ENCODE data around the gene C16orf78. TPM values are rescaled to one million over a fixed set of nuclear protein-coding genes. Genes with fewer than 3 reads are reported as not detected.

Gene C16orf78, protein sequence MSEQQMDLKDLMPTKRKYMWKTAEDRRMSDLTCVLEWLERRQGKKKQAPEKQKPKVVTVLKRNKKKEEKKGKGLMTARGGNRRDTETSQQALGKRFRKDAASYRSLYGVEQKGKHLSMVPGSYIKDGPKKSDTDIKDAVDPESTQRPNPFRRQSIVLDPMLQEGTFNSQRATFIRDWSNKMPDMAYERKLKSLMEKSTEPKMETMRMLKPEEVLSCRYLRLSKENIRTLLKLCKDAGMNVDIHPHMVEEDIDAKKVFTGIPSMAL
- not detected for total RNA-seq (2021; fragmentation: NEBNext Ultra II Directional; extraction: Animal tissue kit (Norgen Biotek cat#: 25700))
- long read RNA-seq: 0 reads

DNA sequence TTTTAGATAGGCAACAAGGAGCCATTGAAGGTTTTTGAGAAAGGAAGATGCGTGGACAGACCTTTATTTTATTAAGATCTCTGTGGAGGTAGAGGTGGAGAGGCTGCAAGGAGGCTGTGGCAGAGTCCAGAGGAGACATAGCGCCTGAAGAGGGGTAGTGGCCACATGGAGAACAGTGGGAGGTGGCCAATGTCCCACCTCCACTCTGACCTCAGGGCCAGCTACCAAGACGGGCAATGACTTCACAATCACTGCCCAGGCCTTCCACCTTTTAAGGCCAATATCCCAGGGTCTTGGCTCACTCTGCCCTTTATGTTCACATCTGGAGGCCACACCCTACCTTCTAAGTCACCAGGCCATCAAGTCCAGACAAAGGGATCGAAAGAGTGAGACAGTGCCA lies at the start of gene C16orf78:
Gene C16orf78, plus strand, starts transcription at position 301 of the 400 bp plus-strand sequence. CDS start 136 bp downstream, outside the sequence.
- Mint-ChIP-seq H3K27me3 (ENCODE audit: insufficient read depth) (0 out of 2 replicates have a peak, but pooled peaks cover 2% of the 10 kb centered on the region), H3K36me3 (ENCODE audit: low read depth) (no peaks in the 10 kb centered on the region; the same call in 1 of the 2 replicates), H3K4me3 (no peak within 1 kb of the TSS), H3K4me1 (ENCODE audit: low read depth) (no peaks in the 10 kb centered on the region), H3K9me3 (peaks cover 13% of the 10 kb centered on the region), H3K27ac (no peak within 1 kb of the TSS)
- no peak for TF ChIP-seq CTCF (IDR thresholded peaks at IDR 0.05)
- DNase-seq: no peak

DNA sequence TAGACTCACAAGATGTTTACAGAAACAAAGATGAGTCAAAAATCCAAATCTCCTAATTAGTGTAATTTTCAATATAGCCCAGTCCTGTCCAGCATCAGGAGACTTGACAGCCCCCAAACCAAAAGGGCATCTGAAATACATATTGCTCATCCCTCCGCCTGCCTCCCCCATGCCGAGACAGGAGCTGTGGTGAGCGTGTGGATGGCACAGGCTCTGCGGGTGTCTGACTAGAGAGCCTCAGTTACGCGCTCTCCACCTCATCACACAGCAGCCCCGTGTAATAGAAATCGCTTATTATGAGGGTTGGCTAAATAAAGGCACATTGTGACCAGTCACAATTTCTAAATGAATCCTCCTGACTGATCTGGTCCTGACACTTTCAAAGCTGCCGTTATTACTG lies 48.9 kb upstream of the C16orf78 start:
- no peak for TF ChIP-seq CTCF (IDR thresholded peaks at IDR 0.05)
- Mint-ChIP-seq H3K4me1 (ENCODE audit: low read depth) (no peaks in the 10 kb centered on the region), H3K4me3 (no peak overlapping the region), H3K27ac (no peak overlapping the region), H3K27me3 (ENCODE audit: insufficient read depth) (no peaks in the 10 kb centered on the region; the same call in 1 of the 2 replicates), H3K36me3 (ENCODE audit: low read depth) (peaks cover 5% of the 10 kb centered on the region; the same call in 1 of the 2 replicates), H3K9me3 (peaks cover 29% of the 10 kb centered on the region)
- DNase-seq: no peak

DNA sequence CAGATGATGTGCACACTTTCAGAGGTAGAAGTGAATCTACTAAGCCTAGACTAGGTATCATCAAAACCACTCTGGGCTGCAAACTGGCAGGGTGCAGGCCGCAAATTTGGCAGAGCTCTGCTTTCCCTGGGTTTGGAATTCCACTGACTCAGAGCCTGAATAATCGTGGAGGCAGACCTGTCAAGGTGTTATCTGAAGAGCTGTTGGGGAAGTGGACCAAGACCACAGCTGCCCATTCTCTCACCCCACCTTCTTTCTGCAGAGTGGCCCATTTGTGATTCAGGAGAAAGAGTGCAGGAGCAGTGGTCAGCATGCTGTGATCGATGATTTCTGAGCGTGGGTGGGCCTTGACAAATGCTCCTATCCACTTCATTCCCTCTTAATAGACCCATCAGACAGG lies 46.1 kb upstream of the C16orf78 start:
- H3K27ac Mint-ChIP-seq: no peak overlapping the region
- no peak for TF ChIP-seq CTCF (IDR thresholded peaks at IDR 0.05)
- peaks cover 5% of the 10 kb centered on the region; the same call in 1 of the 2 replicates for H3K36me3 Mint-ChIP-seq (ENCODE audit: low read depth)
- peaks cover 26% of the 10 kb centered on the region for H3K9me3 Mint-ChIP-seq
- DNase-seq: no peak
- no peaks in the 10 kb centered on the region; the same call in 1 of the 2 replicates for H3K27me3 Mint-ChIP-seq (ENCODE audit: insufficient read depth)
- no peaks in the 10 kb centered on the region for H3K4me1 Mint-ChIP-seq (ENCODE audit: low read depth)
- no peak overlapping the region for H3K4me3 Mint-ChIP-seq

DNA sequence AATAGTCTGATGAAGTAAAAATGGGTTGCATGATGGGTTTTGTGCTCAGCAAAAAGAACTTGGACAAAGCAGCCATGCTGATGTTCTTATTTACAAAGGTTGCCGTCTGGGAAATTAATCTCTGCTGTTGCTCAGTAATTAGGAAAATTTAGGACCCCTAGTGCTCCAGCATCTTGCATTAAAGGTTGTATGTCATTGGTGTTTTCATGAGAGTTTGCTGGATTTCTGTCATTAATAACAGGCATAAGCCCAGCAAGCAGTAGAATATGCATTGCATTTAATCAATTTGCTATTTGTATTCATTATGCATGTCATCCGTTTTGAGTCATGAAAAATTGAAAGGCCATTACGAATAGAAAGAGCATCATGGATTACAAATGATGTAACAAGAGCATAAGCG lies 45.3 kb upstream of the C16orf78 start:
- Mint-ChIP-seq H3K9me3 (peaks cover 26% of the 10 kb centered on the region), H3K36me3 (ENCODE audit: low read depth) (peaks cover 5% of the 10 kb centered on the region; the same call in 1 of the 2 replicates), H3K4me1 (ENCODE audit: low read depth) (no peaks in the 10 kb centered on the region), H3K27me3 (ENCODE audit: insufficient read depth) (no peaks in the 10 kb centered on the region), H3K27ac (no peak overlapping the region), H3K4me3 (no peak overlapping the region)
- no peak for DNase-seq
- no peak for TF ChIP-seq CTCF (IDR thresholded peaks at IDR 0.05)

DNA sequence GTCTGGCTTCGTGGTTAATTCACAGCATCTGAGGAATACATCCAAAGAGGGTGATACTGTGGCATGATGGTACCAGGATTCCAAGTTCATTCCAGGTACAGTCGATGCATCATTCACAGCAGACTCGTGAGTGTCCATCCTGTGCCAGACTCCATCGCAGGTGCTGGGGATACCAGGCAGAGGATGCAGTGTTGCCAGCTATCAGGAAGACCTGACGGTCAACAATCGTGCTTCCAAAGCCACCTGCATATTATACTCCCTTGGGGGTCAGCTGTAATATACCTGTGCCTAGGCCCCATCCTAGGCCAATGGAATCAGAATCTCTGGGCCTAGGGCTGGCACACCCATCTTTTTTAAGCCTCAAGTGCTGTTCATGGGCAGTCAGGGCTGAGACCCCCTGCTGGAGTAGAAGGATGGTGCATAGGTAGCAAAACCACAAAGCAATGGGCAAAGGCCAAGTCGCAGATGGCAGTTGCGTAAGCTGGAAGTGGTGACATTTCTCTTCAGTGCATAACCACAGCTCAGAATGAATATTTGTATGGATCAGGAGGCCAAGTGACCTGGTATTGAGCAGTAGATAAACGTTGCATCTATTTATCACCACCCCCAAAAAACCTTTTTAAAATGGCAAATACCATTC lies 42.9 kb upstream of the C16orf78 start:
- no peaks in the 10 kb centered on the region for H3K4me1 Mint-ChIP-seq (ENCODE audit: low read depth)
- no peak for TF ChIP-seq CTCF (IDR thresholded peaks at IDR 0.05)
- no peak overlapping the region for H3K4me3 Mint-ChIP-seq
- peaks cover 23% of the 10 kb centered on the region for H3K9me3 Mint-ChIP-seq
- H3K27me3 Mint-ChIP-seq (ENCODE audit: insufficient read depth): peaks cover 2% of the 10 kb centered on the region; the same call in 1 of the 2 replicates
- no peak overlapping the region for H3K27ac Mint-ChIP-seq
- no peak for DNase-seq
- H3K36me3 Mint-ChIP-seq (ENCODE audit: low read depth): peaks cover 5% of the 10 kb centered on the region; the same call in 1 of the 2 replicates

Data from HFFc6 (cell line).